Measurements from ENCODE around the gene CCDC88A. TPM values are rescaled to one million over a fixed set of nuclear protein-coding genes. Genes with fewer than 3 reads are reported as not detected.

The CCDC88A gene
- total RNA-seq, 2 experiments from 2014 or later: 11.0 to 12.9 TPM

- no peak overlapping the region for H3K27ac ChIP-seq (ENCODE audit: low read depth in 1 of 2, low read length in 2 of 2)
- POLR2A ChIA-PET: no interaction called here
- DNase-seq (no peak), ATAC-seq (ENCODE audit: poor library complexity) (no peak)
- H3K27me3 ChIP-seq (ENCODE audit: control insufficient read depth in 1 of 2, insufficient read depth in 2 of 2, low read length in 2 of 2): peaks cover 0 to 6% of the 10 kb centered on the region in 2 experiments
- H3K9me3 ChIP-seq (ENCODE audit: control insufficient read depth in 1 of 2, insufficient read depth in 1 of 2, low read length in 2 of 2): peaks cover 0 to 6% of the 10 kb centered on the region in 2 experiments
- no peaks in the 10 kb centered on the region for H3K4me1 ChIP-seq (ENCODE audit: insufficient read depth, low read length)
- Mint-ChIP-seq H3K9me3 (no peaks in the 10 kb centered on the region), H3K27ac (no peak overlapping the region), H3K4me3 (no peak overlapping the region), H3K4me1 (ENCODE audit: low read depth) (no peaks in the 10 kb centered on the region), H3K27me3 (peaks cover 12% of the 10 kb centered on the region), H3K36me3 (ENCODE audit: low read depth) (no peaks in the 10 kb centered on the region)
- H3K36me3 ChIP-seq (ENCODE audit: insufficient read depth, low read length): no peaks in the 10 kb centered on the region
- no peak overlapping the region for H3K4me3 ChIP-seq (ENCODE audit: low read length)
- intact Hi-C loops (cut with DNase I, micrococcal nuclease): no loop called here
- CTCF ChIA-PET: interaction anchor here (0.7 kb wide), 1 partner anchor 1549 kb away, joined by 3 read pairs; no protein-coding TSS in a partner anchor
- TF ChIP-seq, protein P1, sequence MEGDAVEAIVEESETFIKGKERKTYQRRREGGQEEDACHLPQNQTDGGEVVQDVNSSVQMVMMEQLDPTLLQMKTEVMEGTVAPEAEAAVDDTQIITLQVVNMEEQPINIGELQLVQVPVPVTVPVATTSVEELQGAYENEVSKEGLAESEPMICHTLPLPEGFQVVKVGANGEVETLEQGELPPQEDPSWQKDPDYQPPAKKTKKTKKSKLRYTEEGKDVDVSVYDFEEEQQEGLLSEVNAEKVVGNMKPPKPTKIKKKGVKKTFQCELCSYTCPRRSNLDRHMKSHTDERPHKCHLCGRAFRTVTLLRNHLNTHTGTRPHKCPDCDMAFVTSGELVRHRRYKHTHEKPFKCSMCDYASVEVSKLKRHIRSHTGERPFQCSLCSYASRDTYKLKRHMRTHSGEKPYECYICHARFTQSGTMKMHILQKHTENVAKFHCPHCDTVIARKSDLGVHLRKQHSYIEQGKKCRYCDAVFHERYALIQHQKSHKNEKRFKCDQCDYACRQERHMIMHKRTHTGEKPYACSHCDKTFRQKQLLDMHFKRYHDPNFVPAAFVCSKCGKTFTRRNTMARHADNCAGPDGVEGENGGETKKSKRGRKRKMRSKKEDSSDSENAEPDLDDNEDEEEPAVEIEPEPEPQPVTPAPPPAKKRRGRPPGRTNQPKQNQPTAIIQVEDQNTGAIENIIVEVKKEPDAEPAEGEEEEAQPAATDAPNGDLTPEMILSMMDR (IDR thresholded peaks at IDR 0.05): no peak
These were observed 40.1 kb upstream of the CCDC88A start for GRCh38 chr2:55459714-55460274.

DNA sequence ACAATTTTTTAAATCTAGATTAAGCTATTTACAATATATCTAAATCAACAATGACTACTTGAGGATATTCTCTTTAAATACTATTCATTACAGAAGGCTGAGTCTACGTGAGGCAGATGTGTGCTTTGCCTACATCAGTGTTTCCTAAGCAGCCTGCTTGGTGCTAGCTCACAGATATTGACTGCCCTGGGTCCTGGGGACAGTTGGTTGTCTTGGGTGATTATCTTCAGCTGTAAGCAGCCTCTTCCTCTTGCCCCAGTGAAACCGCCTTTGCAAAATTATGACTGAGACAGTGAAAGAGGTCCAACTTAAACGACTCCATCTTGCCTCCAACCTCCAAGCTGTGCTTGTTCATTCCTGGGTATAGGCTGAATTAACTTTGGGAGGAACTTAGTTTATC, 39.6 kb upstream of the CCDC88A start:
- Histone ChIP-seq H3K4me3 (ENCODE audit: low read length) (no peak overlapping the region), H3K27me3 (ENCODE audit: control insufficient read depth in 1 of 2, insufficient read depth in 2 of 2, low read length in 2 of 2) (peaks cover 0 to 6% of the 10 kb centered on the region in 2 experiments), H3K4me1 (ENCODE audit: insufficient read depth, low read length) (no peaks in the 10 kb centered on the region), H3K9me3 (ENCODE audit: control insufficient read depth in 1 of 2, insufficient read depth in 1 of 2, low read length in 2 of 2) (peaks cover 0 to 6% of the 10 kb centered on the region in 2 experiments), H3K36me3 (ENCODE audit: insufficient read depth, low read length) (no peaks in the 10 kb centered on the region), H3K27ac (ENCODE audit: low read depth in 1 of 2, low read length in 2 of 2) (no peak overlapping the region)
- H3K9me3 Mint-ChIP-seq: no peaks in the 10 kb centered on the region
- H3K4me1 Mint-ChIP-seq (ENCODE audit: low read depth): no peaks in the 10 kb centered on the region
- peaks cover 9% of the 10 kb centered on the region for H3K27me3 Mint-ChIP-seq
- DNase-seq (no peak), ATAC-seq (ENCODE audit: poor library complexity) (no peak)
- no peak overlapping the region for H3K4me3 Mint-ChIP-seq
- H3K27ac Mint-ChIP-seq: no peak overlapping the region
- H3K36me3 Mint-ChIP-seq (ENCODE audit: low read depth): no peaks in the 10 kb centered on the region
- ChIA-PET POLR2A (no interaction called here), CTCF (no interaction called here)
- TF ChIP-seq, protein P1 (IDR thresholded peaks at IDR 0.05): no peak
- intact Hi-C loops (cut with DNase I, micrococcal nuclease): no loop called here

GRCh38 chr2:55454121-55454520, 34.5 kb upstream of the CCDC88A start:
- Mint-ChIP-seq H3K27ac (no peak overlapping the region), H3K9me3 (no peaks in the 10 kb centered on the region), H3K27me3 (no peaks in the 10 kb centered on the region), H3K36me3 (ENCODE audit: low read depth) (no peaks in the 10 kb centered on the region), H3K4me3 (no peak overlapping the region), H3K4me1 (ENCODE audit: low read depth) (no peaks in the 10 kb centered on the region)
- ChIA-PET POLR2A (no interaction called here), CTCF (no interaction called here)
- no peaks in the 10 kb centered on the region for H3K27me3 ChIP-seq (ENCODE audit: control insufficient read depth in 1 of 2, insufficient read depth in 2 of 2, low read length in 2 of 2)
- H3K27ac ChIP-seq (ENCODE audit: low read depth in 1 of 2, low read length in 2 of 2): no peak overlapping the region
- TF ChIP-seq, protein P1 (IDR thresholded peaks at IDR 0.05): no peak
- H3K9me3 ChIP-seq (ENCODE audit: control insufficient read depth in 1 of 2, insufficient read depth in 1 of 2, low read length in 2 of 2): no peaks in the 10 kb centered on the region
- intact Hi-C loops (cut with DNase I, micrococcal nuclease): no loop called here
- ATAC-seq (ENCODE audit: poor library complexity) (no peak), DNase-seq (no peak)
- H3K4me3 ChIP-seq (ENCODE audit: low read length): no peak overlapping the region
- no peaks in the 10 kb centered on the region for H3K36me3 ChIP-seq (ENCODE audit: insufficient read depth, low read length)
- H3K4me1 ChIP-seq (ENCODE audit: insufficient read depth, low read length): no peaks in the 10 kb centered on the region
